PFSK-1 (cell line): Measurements from ENCODE around the gene PSORS1C1.

Experiments
- POLR2AphosphoS5 ChIP-seq: IDR thresholded peaks from 2 replicates; pipeline ENCODE4 v1.6.1; 2012; ENCODE audit warnings: low read depth, mild to moderate bottlenecking, control low read depth, low read length, moderate library complexity
- SIN3A ChIP-seq: IDR thresholded peaks from 2 replicates; pipeline ENCODE4 v1.6.1; 2012; ENCODE audit warnings: mild to moderate bottlenecking, low read length, moderate library complexity, borderline replicate concordance; ENCODE audit not compliant: insufficient read depth
- TAF1 ChIP-seq: IDR thresholded peaks from 2 replicates; pipeline ENCODE4 v1.6.1; 2012; ENCODE audit warnings: low read length, control low read depth, borderline replicate concordance; ENCODE audit not compliant: insufficient read depth
- TF ChIP-seq, protein P1 (sequence below), 2 experiments: IDR thresholded peaks; 2 replicates each; pipeline versions ENCODE4 v1.6.1 to v1.8.0; 2011 to 2012; ENCODE audit warnings: low read depth in 2 of 2, low read length in 2 of 2, control low read depth in 1 of 2, inconsistent platforms in 1 of 2, mild to moderate bottlenecking in 1 of 2, moderate library complexity in 1 of 2; ENCODE audit not compliant: insufficient read depth in 1 of 2

- TF ChIP-seq, protein P1, sequence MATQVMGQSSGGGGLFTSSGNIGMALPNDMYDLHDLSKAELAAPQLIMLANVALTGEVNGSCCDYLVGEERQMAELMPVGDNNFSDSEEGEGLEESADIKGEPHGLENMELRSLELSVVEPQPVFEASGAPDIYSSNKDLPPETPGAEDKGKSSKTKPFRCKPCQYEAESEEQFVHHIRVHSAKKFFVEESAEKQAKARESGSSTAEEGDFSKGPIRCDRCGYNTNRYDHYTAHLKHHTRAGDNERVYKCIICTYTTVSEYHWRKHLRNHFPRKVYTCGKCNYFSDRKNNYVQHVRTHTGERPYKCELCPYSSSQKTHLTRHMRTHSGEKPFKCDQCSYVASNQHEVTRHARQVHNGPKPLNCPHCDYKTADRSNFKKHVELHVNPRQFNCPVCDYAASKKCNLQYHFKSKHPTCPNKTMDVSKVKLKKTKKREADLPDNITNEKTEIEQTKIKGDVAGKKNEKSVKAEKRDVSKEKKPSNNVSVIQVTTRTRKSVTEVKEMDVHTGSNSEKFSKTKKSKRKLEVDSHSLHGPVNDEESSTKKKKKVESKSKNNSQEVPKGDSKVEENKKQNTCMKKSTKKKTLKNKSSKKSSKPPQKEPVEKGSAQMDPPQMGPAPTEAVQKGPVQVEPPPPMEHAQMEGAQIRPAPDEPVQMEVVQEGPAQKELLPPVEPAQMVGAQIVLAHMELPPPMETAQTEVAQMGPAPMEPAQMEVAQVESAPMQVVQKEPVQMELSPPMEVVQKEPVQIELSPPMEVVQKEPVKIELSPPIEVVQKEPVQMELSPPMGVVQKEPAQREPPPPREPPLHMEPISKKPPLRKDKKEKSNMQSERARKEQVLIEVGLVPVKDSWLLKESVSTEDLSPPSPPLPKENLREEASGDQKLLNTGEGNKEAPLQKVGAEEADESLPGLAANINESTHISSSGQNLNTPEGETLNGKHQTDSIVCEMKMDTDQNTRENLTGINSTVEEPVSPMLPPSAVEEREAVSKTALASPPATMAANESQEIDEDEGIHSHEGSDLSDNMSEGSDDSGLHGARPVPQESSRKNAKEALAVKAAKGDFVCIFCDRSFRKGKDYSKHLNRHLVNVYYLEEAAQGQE (IDR thresholded peaks at IDR 0.05; ENCODE audit: insufficient read depth in 1 of 2, low read depth in 2 of 2, low read length in 2 of 2) = no peak
- TF ChIP-seq POLR2AphosphoS5 = no peak; the same call in 1 of the 2 replicates
- no peak for TF ChIP-seq TAF1
- TF ChIP-seq SIN3A = no peak
Measured at GRCh38 chr6:31113861-31114540, 599 bp upstream of the PSORS1C1 start.
